Activated naive CD4-positive, alpha-beta T cell treated with Interleukin-2 at 50 U/mL for 16 hours (primary cell): ENCODE data around the gene RAPGEF4.

Experiments
- DNase-seq: peaks from one replicate; pipeline ENCODE4 v3.0.0-alpha.2; 2020

The RAPGEF4 gene

GRCh38 chr2:172977270-172978062, 241.8 kb downstream of the RAPGEF4 start:
- DNase-seq, result no peak

DNA sequence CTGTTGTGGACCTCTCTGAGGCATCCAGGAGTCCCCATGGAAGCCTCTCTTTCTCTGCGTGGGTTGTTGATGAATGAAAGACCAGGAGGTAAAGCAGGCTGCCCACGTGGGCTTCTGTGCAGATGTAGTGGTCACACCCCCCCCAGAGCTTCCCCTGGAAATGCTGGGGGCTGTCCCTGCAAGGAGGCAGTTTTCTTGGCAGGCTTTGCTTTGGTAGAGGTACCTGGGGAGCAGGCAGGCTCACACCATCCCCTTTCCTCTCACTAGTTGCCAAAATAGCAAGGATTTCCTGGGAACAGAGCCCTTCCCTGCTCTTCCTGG, 242.4 kb downstream of the RAPGEF4 start:
- no peak for DNase-seq

GRCh38 chr2:172985139-172985892, 249.7 kb downstream of the RAPGEF4 start:
- no peak for DNase-seq

DNA sequence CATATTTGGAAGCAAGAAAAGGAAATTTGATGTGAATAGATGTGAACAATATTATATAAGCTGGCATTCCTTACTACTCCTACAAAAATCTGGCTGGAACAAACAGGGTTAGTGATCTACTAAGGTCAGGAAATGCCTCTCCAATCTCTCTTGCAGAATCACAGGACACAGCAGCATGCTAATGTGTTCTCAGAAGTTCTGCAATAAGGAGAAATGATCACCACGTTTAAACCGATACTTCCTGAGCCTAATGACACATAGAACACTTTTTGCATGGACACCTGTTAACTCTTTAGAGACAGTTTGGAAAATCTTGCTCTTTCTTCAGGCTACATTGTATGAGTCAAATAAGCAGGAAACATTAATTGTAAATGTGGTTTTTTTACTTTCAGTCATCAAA, 250.4 kb downstream of the RAPGEF4 start:
- DNase-seq, result no peak

GRCh38 chr2:172988728-172989127, 253.1 kb downstream of the RAPGEF4 start:
- no peak for DNase-seq

DNA sequence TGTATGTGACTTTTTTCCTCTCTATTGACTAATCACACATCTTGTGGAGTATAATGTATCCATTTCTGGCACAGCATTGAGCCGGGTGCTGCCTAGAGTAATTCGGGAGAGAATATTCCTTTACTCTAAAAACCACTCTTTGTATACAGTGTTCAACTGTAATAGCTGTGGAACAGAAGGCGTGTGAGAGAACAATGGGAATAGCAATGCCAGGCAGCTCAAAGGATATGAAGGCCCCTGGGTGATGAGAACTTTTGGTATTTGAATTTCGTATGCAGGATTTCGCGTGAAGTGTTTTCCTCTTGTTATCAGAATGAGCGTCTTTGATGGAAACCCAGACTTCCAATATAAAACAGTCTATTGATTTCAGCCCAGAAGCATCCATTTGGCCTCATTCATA, 255.4 kb downstream of the RAPGEF4 start:
- no peak for DNase-seq

GRCh38 chr2:172993139-172993538, 257.5 kb downstream of the RAPGEF4 start:
- DNase-seq, result no peak

DNA sequence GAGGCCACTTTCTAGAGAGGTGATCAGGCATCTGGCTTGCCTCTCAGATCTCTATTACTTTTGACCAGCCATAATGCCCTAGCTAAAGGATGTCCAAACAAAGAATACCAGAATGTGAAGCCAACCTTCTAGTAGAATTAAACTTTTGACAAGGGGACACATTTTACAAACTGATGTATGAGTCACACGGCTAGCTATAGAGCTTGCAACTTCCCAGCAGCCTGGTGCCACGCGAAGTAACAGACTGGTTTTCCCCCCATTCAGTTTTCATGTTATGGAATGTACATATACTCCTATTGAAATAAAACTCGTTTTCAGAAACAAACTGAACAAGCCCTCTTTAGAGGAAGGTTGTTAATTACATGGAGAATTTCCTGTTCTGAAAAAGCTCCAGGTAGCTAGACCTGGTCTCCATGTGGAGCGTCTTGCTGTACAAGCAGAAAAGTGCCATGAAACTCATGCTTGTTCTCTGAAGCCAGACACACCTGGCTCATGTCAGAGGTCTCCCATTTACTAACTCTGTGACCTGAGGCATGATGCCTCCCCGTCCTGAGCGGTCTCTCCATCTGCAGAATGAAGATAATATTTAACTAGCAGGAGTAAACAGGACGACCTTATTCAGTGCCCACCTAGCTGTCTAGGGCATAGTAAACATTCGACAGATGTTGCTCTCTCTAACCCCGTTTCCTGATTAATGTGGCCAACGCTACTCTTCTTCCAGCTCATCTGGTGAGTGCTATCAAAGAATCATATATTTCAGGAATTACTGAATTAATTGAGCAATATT, 258.5 kb downstream of the RAPGEF4 start:
- DNase-seq, result no peak

DNA sequence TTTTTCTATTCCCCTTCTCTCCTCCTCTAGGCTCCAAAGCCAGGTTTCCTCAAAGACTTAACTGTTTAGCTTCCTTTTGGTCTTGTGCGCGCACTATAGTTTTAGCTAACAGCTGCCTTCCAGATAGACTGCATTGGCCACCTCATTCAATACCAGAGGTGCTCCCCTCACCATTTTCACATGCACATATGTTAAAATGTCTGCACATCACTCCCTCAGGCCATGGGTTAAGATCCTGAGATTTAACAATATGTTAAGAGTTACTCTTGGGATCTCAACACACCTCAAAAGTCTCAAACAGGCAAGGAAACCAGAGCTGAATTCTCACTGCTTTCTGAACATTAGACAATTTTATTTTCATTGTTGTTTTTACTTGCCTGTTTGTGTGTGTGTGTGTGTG, 259.2 kb downstream of the RAPGEF4 start:
- DNase-seq, result no peak

DNA sequence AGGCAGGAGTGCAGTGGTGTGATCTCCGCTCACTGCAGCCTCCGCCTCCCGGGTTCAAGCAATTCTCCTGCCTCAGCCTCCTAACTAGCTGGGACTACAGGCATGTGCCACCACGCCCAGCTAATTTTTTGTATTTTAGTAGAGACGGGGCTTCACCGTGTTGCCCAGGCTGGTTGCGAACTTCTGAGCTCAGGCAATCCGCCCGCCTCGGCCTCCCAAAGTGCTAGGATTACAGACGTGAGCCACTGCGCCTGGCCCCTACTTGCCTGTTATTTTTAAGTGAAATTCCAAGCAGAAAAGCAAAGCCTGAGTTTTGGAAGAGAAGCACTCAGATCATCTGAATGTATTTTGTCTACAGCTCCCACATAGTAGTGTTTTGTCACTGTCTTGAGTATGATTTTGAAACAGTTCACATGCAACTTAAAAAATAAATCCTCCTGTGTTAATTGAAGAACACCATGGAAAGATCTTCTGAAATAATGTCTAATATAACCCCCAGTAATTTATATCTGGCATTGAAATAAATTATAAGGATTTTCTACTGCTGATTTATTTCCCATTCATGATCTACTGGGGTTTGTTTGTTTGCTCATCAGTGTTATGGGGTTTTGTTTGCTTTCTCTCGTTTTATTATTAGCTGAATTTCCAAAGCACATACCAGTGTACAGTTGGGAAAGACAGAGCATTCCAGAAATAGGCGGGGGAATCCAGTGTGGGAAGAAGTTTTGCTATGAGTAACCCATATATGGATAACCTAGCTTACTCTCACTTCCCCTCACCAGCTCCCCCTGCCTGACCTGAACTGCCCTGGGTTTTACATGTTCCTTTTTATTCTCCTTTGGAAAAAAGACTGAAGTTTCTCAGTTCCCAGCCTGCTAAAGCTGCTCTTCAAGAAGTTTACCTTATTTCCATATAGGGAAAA, 259.9 kb downstream of the RAPGEF4 start:
- no peak for DNase-seq

DNA sequence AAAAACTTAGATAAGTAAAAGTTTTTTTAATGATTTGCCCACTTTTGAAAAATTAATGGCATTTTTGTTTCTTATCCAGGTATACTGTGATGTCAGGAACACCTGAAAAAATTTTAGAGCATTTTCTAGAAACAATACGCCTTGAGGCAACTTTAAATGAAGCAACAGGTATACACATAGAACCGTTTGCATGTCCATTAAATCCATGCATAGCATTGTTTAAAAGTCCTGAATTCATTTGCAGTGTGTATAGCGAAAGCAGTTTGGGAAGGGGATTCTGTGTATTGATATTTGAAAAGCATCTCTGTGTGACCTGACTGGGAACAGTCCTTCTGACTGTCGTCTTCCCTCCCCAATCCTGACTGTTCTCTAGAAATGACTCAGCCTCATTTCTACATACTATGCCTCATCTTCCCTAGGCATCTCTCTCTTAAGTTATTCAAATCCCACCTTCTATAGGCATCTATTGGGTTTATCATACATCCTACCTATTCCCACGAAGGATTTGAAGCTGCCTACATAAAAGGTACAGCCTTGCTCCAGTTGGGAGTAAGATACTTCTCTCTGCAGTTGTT, 260.8 kb downstream of the RAPGEF4 start:
- DNase-seq, result no peak

- no peak for DNase-seq
These were observed 261.4 kb downstream of the RAPGEF4 start for GRCh38 chr2:172997031-172997430.

DNA sequence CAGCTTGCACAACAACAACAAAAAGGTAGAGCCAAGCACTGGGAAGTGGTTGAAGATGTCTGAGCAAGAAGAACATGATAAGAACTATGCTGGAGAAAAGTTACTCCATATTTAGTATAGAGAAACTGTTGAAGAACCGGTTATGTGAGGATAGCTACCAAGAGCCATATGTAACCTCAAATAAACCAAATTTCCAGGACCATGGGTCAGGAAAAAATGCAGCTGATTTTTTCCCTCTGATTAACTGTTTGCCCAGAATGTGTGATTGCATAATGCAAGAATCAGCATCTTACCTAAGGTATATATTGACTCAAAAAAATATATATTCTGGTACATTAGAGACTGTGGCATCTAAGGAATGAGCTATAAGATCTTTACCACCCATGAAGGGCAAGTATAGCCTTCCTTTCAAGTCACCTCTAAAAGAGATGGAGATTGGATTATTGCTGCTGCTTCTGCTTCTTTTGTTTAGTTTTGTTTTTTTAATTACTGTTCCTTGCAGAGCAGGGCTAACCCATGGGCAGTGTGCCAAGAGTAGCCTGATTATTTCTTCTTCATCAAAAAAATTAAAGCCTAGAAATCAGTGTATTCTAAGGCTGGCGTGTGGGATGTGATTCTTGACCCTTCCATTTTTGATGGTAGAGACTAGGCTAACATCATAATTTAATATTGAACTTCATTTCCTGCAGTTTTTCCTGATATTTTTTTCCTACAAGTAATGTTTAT, 263.1 kb downstream of the RAPGEF4 start:
- no peak for DNase-seq

DNA sequence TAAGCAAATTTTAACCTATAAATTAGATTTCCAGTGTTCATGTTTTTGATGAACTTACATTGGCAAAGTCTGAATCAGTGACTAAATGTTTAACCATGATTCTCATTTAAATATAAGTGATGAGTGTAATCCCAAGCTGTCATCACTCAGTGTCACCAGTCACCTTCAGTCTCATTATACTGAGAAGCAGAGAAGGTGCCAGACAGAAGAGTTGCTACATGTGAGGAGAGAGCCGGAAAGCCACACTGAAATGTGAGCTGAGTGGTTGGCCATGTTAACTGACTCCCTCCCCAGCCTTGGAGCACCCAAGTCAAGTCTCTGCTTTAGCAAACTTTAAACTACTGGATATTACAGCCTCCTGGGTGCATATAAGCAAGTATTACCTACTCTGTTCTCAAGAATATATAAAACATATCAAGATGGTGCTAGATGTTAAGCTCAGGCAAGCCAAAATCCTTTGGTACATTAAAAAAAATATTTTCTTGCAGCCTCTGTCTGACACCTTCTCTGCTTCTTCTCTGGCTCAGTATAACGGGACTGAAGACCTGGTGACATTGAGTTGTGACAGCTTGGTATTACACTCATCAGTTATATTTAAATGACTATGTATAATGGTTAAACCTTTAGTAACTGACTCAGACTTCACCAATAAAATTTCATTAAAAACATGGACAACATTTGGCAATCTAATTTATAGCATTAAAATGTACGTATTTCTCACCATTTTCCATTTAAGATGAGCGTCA, 264.2 kb downstream of the RAPGEF4 start:
- no peak for DNase-seq

- DNase-seq, result no peak
These were observed 266.3 kb downstream of the RAPGEF4 start for GRCh38 chr2:173001664-173002604.

DNA sequence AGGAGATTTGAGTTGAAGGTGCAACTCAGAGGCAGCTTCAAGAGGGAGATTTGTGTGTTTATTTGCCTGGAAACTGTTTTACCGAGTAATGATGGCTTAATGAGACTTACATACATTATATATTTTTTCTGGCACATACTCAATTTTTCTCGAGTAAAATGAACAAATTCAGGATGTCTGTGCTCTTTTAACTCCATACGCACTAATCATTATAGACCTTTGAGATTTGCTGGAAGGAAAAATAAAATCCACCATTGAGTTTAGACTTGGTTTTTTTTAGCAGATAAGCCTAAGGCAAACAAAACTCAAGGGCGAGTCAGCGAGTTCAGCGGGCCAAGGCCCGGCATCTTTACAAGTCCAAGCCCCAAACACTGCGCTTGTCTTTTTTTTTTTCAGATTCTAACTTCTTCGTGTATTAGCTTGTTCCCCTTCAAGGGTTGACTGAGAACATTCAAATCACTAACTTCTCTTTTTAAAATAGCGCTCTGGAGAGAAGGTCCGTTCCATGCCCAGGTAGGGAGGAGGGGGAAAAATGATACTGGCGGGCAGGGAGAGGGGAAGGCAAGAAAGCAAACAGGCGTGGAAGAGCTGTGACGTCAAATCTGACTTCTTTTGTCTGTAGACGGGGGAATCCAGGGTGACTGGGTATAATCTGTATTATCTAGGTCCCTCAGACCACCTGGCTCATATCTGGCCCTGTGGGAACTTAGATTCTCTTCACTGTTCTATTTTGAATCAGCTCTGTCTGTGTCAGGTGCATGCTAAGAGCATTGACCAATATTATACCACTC, 267.3 kb downstream of the RAPGEF4 start:
- DNase-seq, result no peak

GRCh38 chr2:173008786-173009185, 273.1 kb downstream of the RAPGEF4 start:
- DNase-seq, result no peak

GRCh38 chr2:173010233-173010632, 274.6 kb downstream of the RAPGEF4 start:
- DNase-seq, result no peak

DNA sequence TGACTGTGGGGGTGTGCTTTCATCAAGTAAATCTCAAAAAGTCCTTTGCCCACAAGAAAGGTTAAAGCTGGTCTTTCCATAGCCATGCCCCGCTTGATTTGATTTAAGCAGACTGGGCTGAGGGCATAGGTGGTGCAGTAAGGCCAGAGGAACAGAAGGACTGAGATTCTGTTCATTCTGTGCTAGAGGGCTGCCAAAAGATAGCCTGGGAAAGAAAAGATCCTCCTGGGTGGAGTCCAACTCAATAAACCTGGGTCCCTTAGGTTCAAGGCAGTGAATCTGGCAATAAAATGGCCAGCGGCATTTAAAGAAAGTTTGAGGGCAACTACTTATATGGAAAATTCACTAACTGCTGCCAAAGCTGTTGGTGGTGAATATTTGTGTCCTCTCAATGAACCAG, 280.8 kb downstream of the RAPGEF4 start:
- DNase-seq, result no peak
